HCT116 (cell line): ENCODE data around the gene OR13H1. TPM values are rescaled to one million over a fixed set of nuclear protein-coding genes. Genes with fewer than 3 reads are reported as not detected.

Experiments
- ATAC-seq: fragments of 200-7000 bp; cut with Tn5 transposase; 2 replicates; pipeline ENCODE4 v1.9.1; 2020; ENCODE audit warnings: mild to moderate bottlenecking, moderate library complexity
- BruUV-seq: library from RNA; stranded (reverse); fragments of 400-500 nt; replicated peaks from 2 replicates; lab custom pipeline; 2021; lab: Mats Ljungman, UMichigan
- CTCF ChIA-PET: fragments of 300-600 bp; sonication (Branson Sonifier 250); formaldehyde crosslinking; loops from one replicate; lab custom pipeline; 2021; ENCODE audit warnings: antibody characterized with exemption; lab: Charles Lee
- POLR2A ChIA-PET: fragments of 300-600, 350-600 bp; sonication (Branson Sonifier 250); formaldehyde crosslinking; loops from one replicate; lab custom pipeline; 2021; ENCODE audit warnings: antibody characterized with exemption; lab: Charles Lee
- RAD21 ChIA-PET, 2 experiments: fragments of 300-600 bp; sonication (Branson Sonifier 250); formaldehyde crosslinking; loops; one replicate each; lab custom pipeline; 2023; ENCODE audit warnings: low total read pairs in 2 of 2; ENCODE audit not compliant: uncharacterized antibody in 2 of 2, unreplicated experiment in 2 of 2, low non-redundant PET in 1 of 2; lab: Charles Lee
- DNase-seq: peaks from one replicate; pipeline ENCODE4 v3.0.0-alpha.2; 2010; ENCODE audit warnings: low read depth, low spot score
- H2AFZ ChIP-seq: fragments of 200-600 bp; shearing (Covaris generic), sonication (generic); 2 replicates; pipeline ENCODE4 v1.6.1; 2017; ENCODE audit warnings: low read depth, mixed run types, mixed read lengths, antibody characterized with exemption, low read length; ENCODE audit not compliant: poor library complexity, severe bottlenecking
- H3K27ac ChIP-seq: 2 replicates; pipeline ENCODE4 v1.5.1; 2012; ENCODE audit warnings: low read depth, low read length
- H3K27me3 ChIP-seq: fragments of 200-600 bp; sonication (generic); 2 replicates; pipeline ENCODE4 v1.6.1; 2016; ENCODE audit warnings: mixed run types, low read length, mixed read lengths; ENCODE audit not compliant: insufficient read depth
- H3K36me3 ChIP-seq, 2 experiments: fragments of 200-500 bp in 1 of 2; fragments of 200-600 bp in 1 of 2; sonication (Bioruptor generic) in 1 of 2; sonication (generic) in 1 of 2; 2 replicates each; pipeline versions ENCODE4 v1.5.1 to v1.6.1; 2014 to 2016; ENCODE audit warnings: low read length in 2 of 2, inconsistent platforms in 1 of 2, mixed read lengths in 1 of 2, mixed run types in 1 of 2; ENCODE audit not compliant: insufficient read depth in 2 of 2, control insufficient read depth in 1 of 2
- H3K4me1 ChIP-seq, 2 experiments: fragments of 200-600 bp in 1 of 2; sonication (generic) in 1 of 2; 2 replicates each; pipeline versions ENCODE4 v1.5.1 to v1.6.1; 2012 to 2017; ENCODE audit warnings: low read length in 2 of 2, inconsistent platforms in 1 of 2, mild to moderate bottlenecking in 1 of 2, mixed read lengths in 1 of 2, mixed run types in 1 of 2, moderate library complexity in 1 of 2; ENCODE audit not compliant: insufficient read depth in 2 of 2, control insufficient read depth in 1 of 2
- H3K4me2 ChIP-seq: fragments of 200-600 bp; sonication (generic); 2 replicates; pipeline ENCODE4 v1.6.1; 2017; ENCODE audit warnings: mixed run types, low read length, mixed read lengths
- H3K4me3 ChIP-seq, 2 experiments: fragments of 200-600 bp in 1 of 2; sonication (generic) in 1 of 2; replicated peaks in 1 of 2; 2 replicates each; pipeline ENCODE4 v1.5.1; 2011 to 2016; ENCODE audit warnings: low read length in 2 of 2, control low read depth in 1 of 2, low read depth in 1 of 2, mild to moderate bottlenecking in 1 of 2, mixed read lengths in 1 of 2, mixed run types in 1 of 2
- H3K79me2 ChIP-seq: fragments of 200-600 bp; sonication (generic); 2 replicates; pipeline ENCODE4 v1.6.1; 2017; ENCODE audit warnings: mild to moderate bottlenecking, mixed run types, low read length, moderate library complexity, mixed read lengths; ENCODE audit not compliant: insufficient read depth
- H3K9ac ChIP-seq: fragments of 200-600 bp; sonication (generic); 2 replicates; pipeline ENCODE4 v1.6.1; 2016; ENCODE audit warnings: low read length, mixed read lengths
- H3K9me2 ChIP-seq: fragments of 200-600 bp; sonication (generic), shearing (Covaris generic); 2 replicates; pipeline ENCODE4 v1.6.1; 2017; ENCODE audit warnings: mixed run types, mild to moderate bottlenecking, moderate library complexity; ENCODE audit not compliant: insufficient read depth
- H3K9me3 ChIP-seq, 2 experiments: fragments of 200-500 bp in 1 of 2; fragments of 200-600 bp in 1 of 2; sonication (Bioruptor generic) in 1 of 2; sonication (generic) in 1 of 2; 2 replicates each; pipeline ENCODE4 v1.6.1; 2014 to 2017; ENCODE audit warnings: low read length in 2 of 2, mixed read lengths in 2 of 2, inconsistent platforms in 1 of 2, low read depth in 1 of 2, mild to moderate bottlenecking in 1 of 2, mixed run types in 1 of 2, moderate library complexity in 1 of 2; ENCODE audit not compliant: control insufficient read depth in 1 of 2, insufficient read depth in 1 of 2
- H4K20me1 ChIP-seq: fragments of 200-600 bp; sonication (generic), shearing (Covaris generic); 2 replicates; pipeline ENCODE4 v1.6.1; 2017; ENCODE audit warnings: mixed run types, mild to moderate bottlenecking, moderate library complexity; ENCODE audit not compliant: insufficient read depth
- CBX3 ChIP-seq: IDR thresholded peaks from 2 replicates; pipeline ENCODE4 v1.6.1; 2012; ENCODE audit warnings: low read depth
- CEBPB ChIP-seq: IDR thresholded peaks from 2 replicates; pipeline ENCODE4 v1.6.1; 2012; ENCODE audit warnings: low read depth
- CTCF ChIP-seq, 3 experiments: fragments of 200-600 bp in 1 of 3; sonication (generic) in 1 of 3; IDR thresholded peaks in 2 of 3; conservative IDR thresholded peaks in 1 of 3; 2 replicates each; pipeline ENCODE4 v1.5.1; 2012 to 2017; ENCODE audit warnings: low read depth in 2 of 3, low read length in 2 of 3, antibody characterized with exemption in 1 of 3, borderline replicate concordance in 1 of 3, control low read depth in 1 of 3, mild to moderate bottlenecking in 1 of 3, mixed read lengths in 1 of 3, mixed run types in 1 of 3, moderate library complexity in 1 of 3; ENCODE audit not compliant: insufficient read depth in 1 of 3
- EGR1 ChIP-seq: IDR thresholded peaks from 2 replicates; pipeline ENCODE4 v1.6.1; 2012; ENCODE audit warnings: low read depth
- ELF1 ChIP-seq: IDR thresholded peaks from 2 replicates; pipeline ENCODE4 v1.6.1; 2012; ENCODE audit warnings: low read depth, borderline replicate concordance
- EZH2 ChIP-seq: fragments of 200-600 bp; sonication (generic); IDR thresholded peaks from 2 replicates; pipeline ENCODE4 v1.6.1; 2017; ENCODE audit warnings: antibody characterized with exemption, mixed run types
- EZH2phosphoT487 ChIP-seq: fragments of 200-600 bp; IDR thresholded peaks from 2 replicates; pipeline ENCODE4 v1.6.1; 2018; ENCODE audit warnings: antibody characterized with exemption, borderline replicate concordance
- FOSL1 ChIP-seq: IDR thresholded peaks from 2 replicates; pipeline ENCODE4 v1.6.1; 2012; ENCODE audit warnings: low read depth
- JUND ChIP-seq: IDR thresholded peaks from 2 replicates; pipeline ENCODE4 v1.6.1; 2012
- MAX ChIP-seq: IDR thresholded peaks from 2 replicates; pipeline ENCODE4 v1.6.1; 2012
- POLR2A ChIP-seq: IDR thresholded peaks from 2 replicates; pipeline ENCODE4 v1.7.0; 2011; ENCODE audit warnings: borderline replicate concordance; ENCODE audit not compliant: insufficient read depth, insufficient read length; ENCODE audit errors: extremely low read depth
- POLR2AphosphoS5 ChIP-seq: IDR thresholded peaks from 2 replicates; pipeline ENCODE4 v1.6.1; 2011; ENCODE audit warnings: mild to moderate bottlenecking, low read depth, low read length, moderate library complexity
- SIN3A ChIP-seq: IDR thresholded peaks from 2 replicates; pipeline ENCODE4 v1.6.1; 2012; ENCODE audit warnings: low read depth
- SP1 ChIP-seq: IDR thresholded peaks from 2 replicates; pipeline ENCODE4 v1.6.1; 2012; ENCODE audit warnings: low read depth
- SRF ChIP-seq: IDR thresholded peaks from 2 replicates; pipeline ENCODE4 v1.6.1; 2012; ENCODE audit warnings: low read depth
- TCF7L2 ChIP-seq: IDR thresholded peaks from 2 replicates; pipeline ENCODE4 v1.7.0; 2011; ENCODE audit warnings: borderline replicate concordance, inconsistent platforms; ENCODE audit not compliant: insufficient read depth, insufficient read length; ENCODE audit errors: extremely low read depth
- ZFX ChIP-seq: fragments of 450-650 bp; IDR thresholded peaks from 2 replicates; pipeline ENCODE4 v1.6.1; 2017
- ZNF274 ChIP-seq: fragments of 200-500 bp; sonication (Bioruptor generic); IDR thresholded peaks from 2 replicates; pipeline ENCODE4 v1.6.1; 2014; ENCODE audit warnings: mild to moderate bottlenecking, low read depth, low read length, inconsistent platforms
- intact Hi-C: fragments of 100-400 bp; cut with micrococcal nuclease; formaldehyde crosslinking; loops from 2 replicates; pipeline ENCODE4 v1.10.0; 2022
- total RNA-seq: library from RNA; stranded (reverse); gene quantifications from one replicate; pipeline ENCODE4 v1.2.1, GENCODE V29; 2021; ENCODE audit not compliant: unreplicated experiment
- TF ChIP-seq, protein P1 (sequence below): IDR thresholded peaks from 2 replicates; pipeline ENCODE4 v1.6.1; 2012; ENCODE audit warnings: low read depth
- TF ChIP-seq, protein P2 (sequence below): IDR thresholded peaks from 2 replicates; pipeline ENCODE4 v1.6.1; 2011; ENCODE audit warnings: mild to moderate bottlenecking, low read length, moderate library complexity; ENCODE audit not compliant: insufficient replicate concordance; ENCODE audit errors: extremely low read depth

The OR13H1 gene
- total RNA-seq, 1 experiment from 2014 or later: not detected

- Histone ChIP-seq H2AFZ (no peak overlapping the region), H4K20me1 (no peaks in the 10 kb centered on the region), H3K4me3 (peak overlapping the region in 1 of 2 experiments; percentile 26; a peak in 2 of 4 replicates), H3K36me3 (no peaks in the 10 kb centered on the region), H3K27me3 (no peaks in the 10 kb centered on the region), H3K9ac (peak overlapping the region; percentile 36), H3K9me2 (no peaks in the 10 kb centered on the region), H3K4me1 (peaks cover 24 to 39% of the 10 kb centered on the region in 2 experiments), H3K79me2 (peaks cover 24% of the 10 kb centered on the region; the same call in 1 of the 2 replicates), H3K9me3 (no peaks in the 10 kb centered on the region), H3K4me2 (peak overlapping the region; percentile 69), H3K27ac (peak overlapping the region; percentile 73)
- ChIA-PET CTCF (no interaction called here), POLR2A (no interaction called here), RAD21 (no interaction called here)
- intact Hi-C loops: no loop called here
- DNase-seq (peak; percentile 37), ATAC-seq (peak; percentile 88)
- BruUV-seq: no TSS peak
- no peak for TF ChIP-seq ZFX
- TF ChIP-seq POLR2A: no peak
- no peak for TF ChIP-seq SIN3A
- no peak for TF ChIP-seq CTCF (IDR thresholded peaks at IDR 0.05 in 2 of 3, conservative IDR thresholded peaks at IDR 0.05 in 1 of 3; ENCODE audit: borderline replicate concordance in 1 of 3, insufficient read depth in 1 of 3, low read depth in 2 of 3, low read length in 2 of 3)
- TF ChIP-seq CEBPB: no peak
- TF ChIP-seq ZNF274: no peak
- TF ChIP-seq EGR1: no peak
- TF ChIP-seq, protein P1, sequence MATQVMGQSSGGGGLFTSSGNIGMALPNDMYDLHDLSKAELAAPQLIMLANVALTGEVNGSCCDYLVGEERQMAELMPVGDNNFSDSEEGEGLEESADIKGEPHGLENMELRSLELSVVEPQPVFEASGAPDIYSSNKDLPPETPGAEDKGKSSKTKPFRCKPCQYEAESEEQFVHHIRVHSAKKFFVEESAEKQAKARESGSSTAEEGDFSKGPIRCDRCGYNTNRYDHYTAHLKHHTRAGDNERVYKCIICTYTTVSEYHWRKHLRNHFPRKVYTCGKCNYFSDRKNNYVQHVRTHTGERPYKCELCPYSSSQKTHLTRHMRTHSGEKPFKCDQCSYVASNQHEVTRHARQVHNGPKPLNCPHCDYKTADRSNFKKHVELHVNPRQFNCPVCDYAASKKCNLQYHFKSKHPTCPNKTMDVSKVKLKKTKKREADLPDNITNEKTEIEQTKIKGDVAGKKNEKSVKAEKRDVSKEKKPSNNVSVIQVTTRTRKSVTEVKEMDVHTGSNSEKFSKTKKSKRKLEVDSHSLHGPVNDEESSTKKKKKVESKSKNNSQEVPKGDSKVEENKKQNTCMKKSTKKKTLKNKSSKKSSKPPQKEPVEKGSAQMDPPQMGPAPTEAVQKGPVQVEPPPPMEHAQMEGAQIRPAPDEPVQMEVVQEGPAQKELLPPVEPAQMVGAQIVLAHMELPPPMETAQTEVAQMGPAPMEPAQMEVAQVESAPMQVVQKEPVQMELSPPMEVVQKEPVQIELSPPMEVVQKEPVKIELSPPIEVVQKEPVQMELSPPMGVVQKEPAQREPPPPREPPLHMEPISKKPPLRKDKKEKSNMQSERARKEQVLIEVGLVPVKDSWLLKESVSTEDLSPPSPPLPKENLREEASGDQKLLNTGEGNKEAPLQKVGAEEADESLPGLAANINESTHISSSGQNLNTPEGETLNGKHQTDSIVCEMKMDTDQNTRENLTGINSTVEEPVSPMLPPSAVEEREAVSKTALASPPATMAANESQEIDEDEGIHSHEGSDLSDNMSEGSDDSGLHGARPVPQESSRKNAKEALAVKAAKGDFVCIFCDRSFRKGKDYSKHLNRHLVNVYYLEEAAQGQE: no peak
- TF ChIP-seq SRF: no peak
- 0 out of 2 replicates have a peak, but pooled peaks have one; percentile 27 for TF ChIP-seq JUND
- no peak for TF ChIP-seq EZH2phosphoT487
- TF ChIP-seq, protein P2, sequence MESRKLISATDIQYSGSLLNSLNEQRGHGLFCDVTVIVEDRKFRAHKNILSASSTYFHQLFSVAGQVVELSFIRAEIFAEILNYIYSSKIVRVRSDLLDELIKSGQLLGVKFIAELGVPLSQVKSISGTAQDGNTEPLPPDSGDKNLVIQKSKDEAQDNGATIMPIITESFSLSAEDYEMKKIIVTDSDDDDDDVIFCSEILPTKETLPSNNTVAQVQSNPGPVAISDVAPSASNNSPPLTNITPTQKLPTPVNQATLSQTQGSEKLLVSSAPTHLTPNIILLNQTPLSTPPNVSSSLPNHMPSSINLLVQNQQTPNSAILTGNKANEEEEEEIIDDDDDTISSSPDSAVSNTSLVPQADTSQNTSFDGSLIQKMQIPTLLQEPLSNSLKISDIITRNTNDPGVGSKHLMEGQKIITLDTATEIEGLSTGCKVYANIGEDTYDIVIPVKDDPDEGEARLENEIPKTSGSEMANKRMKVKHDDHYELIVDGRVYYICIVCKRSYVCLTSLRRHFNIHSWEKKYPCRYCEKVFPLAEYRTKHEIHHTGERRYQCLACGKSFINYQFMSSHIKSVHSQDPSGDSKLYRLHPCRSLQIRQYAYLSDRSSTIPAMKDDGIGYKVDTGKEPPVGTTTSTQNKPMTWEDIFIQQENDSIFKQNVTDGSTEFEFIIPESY: no peak
- 0 out of 2 replicates have a peak, but pooled peaks have one; percentile 27 for TF ChIP-seq MAX
- TF ChIP-seq FOSL1: peak; percentile 33; the same call in 1 of the 2 replicates
- no peak for TF ChIP-seq ELF1
- peak; percentile 59 for TF ChIP-seq TCF7L2
- TF ChIP-seq EZH2: no peak
- peak; percentile 39 for TF ChIP-seq SP1
- TF ChIP-seq POLR2AphosphoS5: no peak
- peak; percentile 33; the same call in 1 of the 2 replicates for TF ChIP-seq CBX3
Measured at GRCh38 chrX:131572372-131573014, 28.6 kb downstream of the OR13H1 start.
